ENCODE results near the gene SLC6A6.
A peak's percentile ranks its signal among the peaks of the same experiment; 100 is the strongest.

Gene SLC6A6

GRCh38 chr3:14455571-14456317 lies 53.3 kb downstream of the SLC6A6 start:
- no peaks in the 10 kb centered on the region for H3K27me3 Mint-ChIP-seq
- no peak for ATAC-seq (replicated peaks)
- no peaks in the 10 kb centered on the region for H3K9me3 Mint-ChIP-seq
- peaks cover 13% of the 10 kb centered on the region for H3K36me3 Mint-ChIP-seq (ENCODE audit: insufficient read depth)
- no peak for DNase-seq
- H3K4me1 Mint-ChIP-seq (ENCODE audit: low read depth in 2 of 2), result peaks cover 8 to 14% of the 10 kb centered on the region in 2 donors
- H3K4me3 Mint-ChIP-seq, result no peak overlapping the region
- peak overlapping the region; percentile 12 to 29 for H3K27ac Mint-ChIP-seq

GRCh38 chr3:14456794-14457193 lies 54.4 kb downstream of the SLC6A6 start:
- DNase-seq (no peak), ATAC-seq (replicated peaks) (no peak)
- H3K27ac Mint-ChIP-seq, result no peak overlapping the region
- H3K27me3 Mint-ChIP-seq, result no peaks in the 10 kb centered on the region
- H3K36me3 Mint-ChIP-seq (ENCODE audit: insufficient read depth), result peaks cover 10% of the 10 kb centered on the region
- no peak overlapping the region for H3K4me3 Mint-ChIP-seq
- peaks cover 8 to 14% of the 10 kb centered on the region in 2 donors for H3K4me1 Mint-ChIP-seq (ENCODE audit: low read depth in 2 of 2)
- no peaks in the 10 kb centered on the region for H3K9me3 Mint-ChIP-seq

GRCh38 chr3:14457481-14457880 lies 55.1 kb downstream of the SLC6A6 start:
- H3K27ac Mint-ChIP-seq, result no peak overlapping the region
- peaks cover 9 to 14% of the 10 kb centered on the region in 2 donors for H3K4me1 Mint-ChIP-seq (ENCODE audit: low read depth in 2 of 2)
- peaks cover 16% of the 10 kb centered on the region for H3K36me3 Mint-ChIP-seq (ENCODE audit: insufficient read depth)
- no peak for ATAC-seq (replicated peaks)
- no peaks in the 10 kb centered on the region for H3K9me3 Mint-ChIP-seq
- no peak for DNase-seq
- no peaks in the 10 kb centered on the region for H3K27me3 Mint-ChIP-seq
- H3K4me3 Mint-ChIP-seq, result no peak overlapping the region

- H3K36me3 Mint-ChIP-seq (ENCODE audit: insufficient read depth), result peaks cover 18% of the 10 kb centered on the region
- H3K9me3 Mint-ChIP-seq, result no peaks in the 10 kb centered on the region
- peaks cover 9 to 14% of the 10 kb centered on the region in 2 donors for H3K4me1 Mint-ChIP-seq (ENCODE audit: low read depth in 2 of 2)
- no peak for ATAC-seq (replicated peaks)
- no peaks in the 10 kb centered on the region for H3K27me3 Mint-ChIP-seq
- H3K27ac Mint-ChIP-seq, result peak overlapping the region in 1 of 2 donors; percentile 38
- no peak overlapping the region for H3K4me3 Mint-ChIP-seq
- DNase-seq, result no peak
These were observed 55.6 kb downstream of the SLC6A6 start for GRCh38 chr3:14457999-14458398.

GRCh38 chr3:14458434-14459275 lies 56.2 kb downstream of the SLC6A6 start:
- Mint-ChIP-seq H3K9me3 (no peaks in the 10 kb centered on the region), H3K27me3 (no peaks in the 10 kb centered on the region), H3K4me1 (ENCODE audit: low read depth in 2 of 2) (peaks cover 9 to 11% of the 10 kb centered on the region in 2 donors), H3K36me3 (ENCODE audit: insufficient read depth) (peaks cover 20% of the 10 kb centered on the region), H3K4me3 (no peak overlapping the region), H3K27ac (peak overlapping the region in 1 of 2 donors; percentile 38)
- DNase-seq, result no peak
- ATAC-seq (replicated peaks), result no peak

- DNase-seq (no peak), ATAC-seq (replicated peaks) (no peak)
- Mint-ChIP-seq H3K4me3 (no peak overlapping the region), H3K36me3 (ENCODE audit: insufficient read depth) (peaks cover 18% of the 10 kb centered on the region), H3K27ac (peak overlapping the region in 1 of 2 donors; percentile 38), H3K9me3 (no peaks in the 10 kb centered on the region), H3K4me1 (ENCODE audit: low read depth in 2 of 2) (peaks cover 8 to 9% of the 10 kb centered on the region in 2 donors), H3K27me3 (no peaks in the 10 kb centered on the region)
These were observed 57.0 kb downstream of the SLC6A6 start for GRCh38 chr3:14459384-14459783.

GRCh38 chr3:14459787-14460186 lies 57.4 kb downstream of the SLC6A6 start:
- no peak overlapping the region for H3K4me3 Mint-ChIP-seq
- peaks cover 5 to 9% of the 10 kb centered on the region in 2 donors for H3K4me1 Mint-ChIP-seq (ENCODE audit: low read depth in 2 of 2)
- peaks cover 17% of the 10 kb centered on the region for H3K36me3 Mint-ChIP-seq (ENCODE audit: insufficient read depth)
- no peaks in the 10 kb centered on the region for H3K27me3 Mint-ChIP-seq
- no peak for DNase-seq
- H3K9me3 Mint-ChIP-seq, result no peaks in the 10 kb centered on the region
- H3K27ac Mint-ChIP-seq, result no peak overlapping the region
- no peak for ATAC-seq (replicated peaks)

GRCh38 chr3:14460342-14461005 lies 58.1 kb downstream of the SLC6A6 start:
- DNase-seq (no peak), ATAC-seq (replicated peaks) (no peak)
- H3K4me1 Mint-ChIP-seq (ENCODE audit: low read depth in 2 of 2), result peaks cover 3 to 9% of the 10 kb centered on the region in 2 donors
- no peak overlapping the region for H3K27ac Mint-ChIP-seq
- H3K36me3 Mint-ChIP-seq (ENCODE audit: insufficient read depth), result peaks cover 17% of the 10 kb centered on the region
- no peaks in the 10 kb centered on the region for H3K9me3 Mint-ChIP-seq
- no peak overlapping the region for H3K4me3 Mint-ChIP-seq
- no peaks in the 10 kb centered on the region for H3K27me3 Mint-ChIP-seq

- DNase-seq (no peak), ATAC-seq (replicated peaks) (no peak)
- Mint-ChIP-seq H3K27me3 (no peaks in the 10 kb centered on the region), H3K4me1 (ENCODE audit: low read depth in 2 of 2) (peaks cover 3 to 9% of the 10 kb centered on the region in 2 donors), H3K27ac (peak overlapping the region in 1 of 2 donors; percentile 77), H3K9me3 (no peaks in the 10 kb centered on the region), H3K36me3 (ENCODE audit: insufficient read depth) (peaks cover 17% of the 10 kb centered on the region), H3K4me3 (no peak overlapping the region)
These were observed 58.8 kb downstream of the SLC6A6 start for GRCh38 chr3:14461006-14461747.

- Mint-ChIP-seq H3K27me3 (no peaks in the 10 kb centered on the region), H3K4me3 (no peak overlapping the region), H3K36me3 (ENCODE audit: insufficient read depth) (peaks cover 17% of the 10 kb centered on the region), H3K4me1 (ENCODE audit: low read depth in 2 of 2) (peaks cover 3 to 9% of the 10 kb centered on the region in 2 donors), H3K9me3 (no peaks in the 10 kb centered on the region), H3K27ac (peak overlapping the region in 1 of 2 donors; percentile 77)
- ATAC-seq (replicated peaks) (peak; percentile 57), DNase-seq (peak; percentile 11 to 31 (median 26))
These were observed 59.4 kb downstream of the SLC6A6 start for GRCh38 chr3:14461748-14462324.

GRCh38 chr3:14462738-14463137 lies 60.3 kb downstream of the SLC6A6 start:
- Mint-ChIP-seq H3K36me3 (ENCODE audit: insufficient read depth) (peaks cover 17% of the 10 kb centered on the region), H3K4me1 (ENCODE audit: low read depth in 2 of 2) (peaks cover 3 to 9% of the 10 kb centered on the region in 2 donors), H3K27me3 (no peaks in the 10 kb centered on the region), H3K27ac (peak overlapping the region in 1 of 2 donors; percentile 77), H3K9me3 (no peaks in the 10 kb centered on the region), H3K4me3 (no peak overlapping the region)
- ATAC-seq (replicated peaks), result no peak
- DNase-seq, result no peak

- peaks cover 0 to 6% of the 10 kb centered on the region in 2 donors for H3K4me1 Mint-ChIP-seq (ENCODE audit: low read depth in 2 of 2)
- H3K27ac Mint-ChIP-seq, result peak overlapping the region; percentile 46 to 77
- H3K9me3 Mint-ChIP-seq, result no peaks in the 10 kb centered on the region
- DNase-seq (no peak), ATAC-seq (replicated peaks) (no peak)
- no peaks in the 10 kb centered on the region for H3K27me3 Mint-ChIP-seq
- H3K4me3 Mint-ChIP-seq, result no peak overlapping the region
- H3K36me3 Mint-ChIP-seq (ENCODE audit: insufficient read depth), result peaks cover 21% of the 10 kb centered on the region
These were observed 61.1 kb downstream of the SLC6A6 start for GRCh38 chr3:14463330-14464140.
